ENCODE data around the gene TOMM20.

Gene TOMM20

GRCh38 chr1:235105051-235106043 lies 23.3 kb downstream of the TOMM20 start:
- H3K27ac Mint-ChIP-seq = no peak overlapping the region
- H3K27me3 Mint-ChIP-seq (ENCODE audit: low read depth) = peaks cover 7% of the 10 kb centered on the region
- H3K4me3 Mint-ChIP-seq = peak overlapping the region in 1 of 3 experiments; percentile 54

GRCh38 chr1:235102993-235103411 lies 25.6 kb downstream of the TOMM20 start:
- Mint-ChIP-seq H3K27ac (peak overlapping the region; percentile 71 to 88 (median 86)), H3K4me1 (peaks cover 38% of the 10 kb centered on the region), H3K27me3 (ENCODE audit: low read depth) (peaks cover 7% of the 10 kb centered on the region), H3K36me3 (ENCODE audit: low read depth) (peaks cover 9% of the 10 kb centered on the region), H3K9me3 (no peaks in the 10 kb centered on the region), H3K4me3 (peak overlapping the region in 2 of 3 experiments; percentile 17 to 46)
- TF ChIP-seq CTCF (IDR thresholded peaks at IDR 0.05; ENCODE audit: unreplicated experiment in 3 of 3) = no peak

More at GRCh38 chr1:235105051-235106043, 23.3 kb downstream of the TOMM20 start:
- no peak for TF ChIP-seq CTCF (IDR thresholded peaks at IDR 0.05; ENCODE audit: unreplicated experiment in 3 of 3)
- Mint-ChIP-seq H3K36me3 (ENCODE audit: low read depth) (peaks cover 27% of the 10 kb centered on the region), H3K4me1 (peaks cover 31% of the 10 kb centered on the region), H3K9me3 (no peaks in the 10 kb centered on the region)

- Mint-ChIP-seq H3K9me3 (no peaks in the 10 kb centered on the region), H3K27me3 (ENCODE audit: low read depth) (peaks cover 7% of the 10 kb centered on the region), H3K36me3 (ENCODE audit: low read depth) (peaks cover 5% of the 10 kb centered on the region), H3K4me3 (peak overlapping the region in 1 of 3 experiments; percentile 29), H3K27ac (peak overlapping the region in 1 of 3 experiments; percentile 11), H3K4me1 (peaks cover 38% of the 10 kb centered on the region)
- no peak for TF ChIP-seq CTCF (IDR thresholded peaks at IDR 0.05; ENCODE audit: unreplicated experiment in 3 of 3)
These were observed 26.4 kb downstream of the TOMM20 start for GRCh38 chr1:235102259-235102582.

GRCh38 chr1:235101558-235102258 lies 26.9 kb downstream of the TOMM20 start:
- Mint-ChIP-seq H3K27ac (peak overlapping the region in 1 of 3 experiments; percentile 11), H3K36me3 (ENCODE audit: low read depth) (no peaks in the 10 kb centered on the region), H3K27me3 (ENCODE audit: low read depth) (peaks cover 7% of the 10 kb centered on the region), H3K9me3 (no peaks in the 10 kb centered on the region), H3K4me3 (peak overlapping the region in 1 of 3 experiments; percentile 29), H3K4me1 (peaks cover 38% of the 10 kb centered on the region)
- no peak for TF ChIP-seq CTCF (IDR thresholded peaks at IDR 0.05; ENCODE audit: unreplicated experiment in 3 of 3)

GRCh38 chr1:235100194-235100772 lies 28.4 kb downstream of the TOMM20 start:
- no peak overlapping the region for H3K4me3 Mint-ChIP-seq
- no peaks in the 10 kb centered on the region for H3K36me3 Mint-ChIP-seq (ENCODE audit: low read depth)
- H3K27ac Mint-ChIP-seq = peak overlapping the region in 2 of 3 experiments; percentile 38 to 42
- H3K27me3 Mint-ChIP-seq (ENCODE audit: low read depth) = peaks cover 7% of the 10 kb centered on the region
- TF ChIP-seq CTCF (IDR thresholded peaks at IDR 0.05; ENCODE audit: unreplicated experiment in 3 of 3) = no peak
- no peaks in the 10 kb centered on the region for H3K9me3 Mint-ChIP-seq
- peaks cover 38% of the 10 kb centered on the region for H3K4me1 Mint-ChIP-seq
